PFSK-1 (cell line): Measurements from ENCODE around the gene KSR2.

ENCODE experiments used
- POLR2AphosphoS5 ChIP-seq: IDR thresholded peaks from 2 replicates; pipeline ENCODE4 v1.6.1; 2012; ENCODE audit warnings: low read depth, mild to moderate bottlenecking, control low read depth, low read length, moderate library complexity
- TAF1 ChIP-seq: IDR thresholded peaks from 2 replicates; pipeline ENCODE4 v1.6.1; 2012; ENCODE audit warnings: low read length, control low read depth, borderline replicate concordance; ENCODE audit not compliant: insufficient read depth
- TF ChIP-seq, protein P1 (sequence below), 2 experiments: IDR thresholded peaks; 2 replicates each; pipeline versions ENCODE4 v1.6.1 to v1.8.0; 2011 to 2012; ENCODE audit warnings: low read depth in 2 of 2, low read length in 2 of 2, control low read depth in 1 of 2, inconsistent platforms in 1 of 2, mild to moderate bottlenecking in 1 of 2, moderate library complexity in 1 of 2; ENCODE audit not compliant: insufficient read depth in 1 of 2

DNA sequence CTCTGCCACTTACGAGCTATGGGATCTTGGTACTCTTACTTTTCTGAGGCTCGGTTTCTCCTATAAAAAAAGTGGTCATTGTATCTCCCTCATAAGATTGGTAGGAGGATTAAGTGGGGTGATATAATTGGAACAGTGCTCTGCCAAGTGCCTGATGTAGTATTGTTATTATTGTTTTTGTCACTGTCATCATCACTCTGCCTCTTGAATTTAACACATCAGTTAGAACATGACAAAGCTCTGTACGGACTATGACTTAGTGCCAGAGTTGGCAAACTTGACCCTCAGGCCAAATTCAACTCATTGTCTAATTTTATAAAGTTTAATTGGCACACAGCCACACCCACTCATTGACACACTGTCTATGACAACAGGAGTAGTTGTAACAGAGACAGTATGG, 378.4 kb downstream of the KSR2 start:
- TF ChIP-seq POLR2AphosphoS5 (no peak), TAF1 (no peak)
- TF ChIP-seq, protein P1, sequence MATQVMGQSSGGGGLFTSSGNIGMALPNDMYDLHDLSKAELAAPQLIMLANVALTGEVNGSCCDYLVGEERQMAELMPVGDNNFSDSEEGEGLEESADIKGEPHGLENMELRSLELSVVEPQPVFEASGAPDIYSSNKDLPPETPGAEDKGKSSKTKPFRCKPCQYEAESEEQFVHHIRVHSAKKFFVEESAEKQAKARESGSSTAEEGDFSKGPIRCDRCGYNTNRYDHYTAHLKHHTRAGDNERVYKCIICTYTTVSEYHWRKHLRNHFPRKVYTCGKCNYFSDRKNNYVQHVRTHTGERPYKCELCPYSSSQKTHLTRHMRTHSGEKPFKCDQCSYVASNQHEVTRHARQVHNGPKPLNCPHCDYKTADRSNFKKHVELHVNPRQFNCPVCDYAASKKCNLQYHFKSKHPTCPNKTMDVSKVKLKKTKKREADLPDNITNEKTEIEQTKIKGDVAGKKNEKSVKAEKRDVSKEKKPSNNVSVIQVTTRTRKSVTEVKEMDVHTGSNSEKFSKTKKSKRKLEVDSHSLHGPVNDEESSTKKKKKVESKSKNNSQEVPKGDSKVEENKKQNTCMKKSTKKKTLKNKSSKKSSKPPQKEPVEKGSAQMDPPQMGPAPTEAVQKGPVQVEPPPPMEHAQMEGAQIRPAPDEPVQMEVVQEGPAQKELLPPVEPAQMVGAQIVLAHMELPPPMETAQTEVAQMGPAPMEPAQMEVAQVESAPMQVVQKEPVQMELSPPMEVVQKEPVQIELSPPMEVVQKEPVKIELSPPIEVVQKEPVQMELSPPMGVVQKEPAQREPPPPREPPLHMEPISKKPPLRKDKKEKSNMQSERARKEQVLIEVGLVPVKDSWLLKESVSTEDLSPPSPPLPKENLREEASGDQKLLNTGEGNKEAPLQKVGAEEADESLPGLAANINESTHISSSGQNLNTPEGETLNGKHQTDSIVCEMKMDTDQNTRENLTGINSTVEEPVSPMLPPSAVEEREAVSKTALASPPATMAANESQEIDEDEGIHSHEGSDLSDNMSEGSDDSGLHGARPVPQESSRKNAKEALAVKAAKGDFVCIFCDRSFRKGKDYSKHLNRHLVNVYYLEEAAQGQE (IDR thresholded peaks at IDR 0.05; ENCODE audit: insufficient read depth in 1 of 2, low read depth in 2 of 2, low read length in 2 of 2): no peak
